HCT116 (cell line): ENCODE data around the gene ATP1A4.
A peak's percentile ranks its signal among the peaks of the same experiment; 100 is the strongest.

ENCODE experiments used
- ATF3 ChIP-seq: IDR thresholded peaks from 2 replicates; pipeline ENCODE4 v1.6.1; 2012
- CTCF ChIP-seq, 3 experiments: fragments of 200-600 bp in 1 of 3; sonication (generic) in 1 of 3; IDR thresholded peaks in 2 of 3; conservative IDR thresholded peaks in 1 of 3; 2 replicates each; pipeline ENCODE4 v1.5.1; 2012 to 2017; ENCODE audit warnings: low read depth in 2 of 3, low read length in 2 of 3, antibody characterized with exemption in 1 of 3, borderline replicate concordance in 1 of 3, control low read depth in 1 of 3, mild to moderate bottlenecking in 1 of 3, mixed read lengths in 1 of 3, mixed run types in 1 of 3, moderate library complexity in 1 of 3; ENCODE audit not compliant: insufficient read depth in 1 of 3
- POLR2A ChIP-seq: IDR thresholded peaks from 2 replicates; pipeline ENCODE4 v1.7.0; 2011; ENCODE audit warnings: borderline replicate concordance; ENCODE audit not compliant: insufficient read depth, insufficient read length; ENCODE audit errors: extremely low read depth
- RAD21 ChIP-seq: IDR thresholded peaks from 2 replicates; pipeline ENCODE4 v1.6.1; 2012; ENCODE audit warnings: low read depth, mild to moderate bottlenecking
- ZNF274 ChIP-seq: fragments of 200-500 bp; sonication (Bioruptor generic); IDR thresholded peaks from 2 replicates; pipeline ENCODE4 v1.6.1; 2014; ENCODE audit warnings: mild to moderate bottlenecking, low read depth, low read length, inconsistent platforms

GRCh38 chr1:160193091-160193819, 41.9 kb downstream of the ATP1A4 start:
- TF ChIP-seq ATF3: no peak
- no peak for TF ChIP-seq ZNF274
- no peak for TF ChIP-seq POLR2A
- TF ChIP-seq CTCF (IDR thresholded peaks at IDR 0.05 in 2 of 3, conservative IDR thresholded peaks at IDR 0.05 in 1 of 3; ENCODE audit: borderline replicate concordance in 1 of 3, insufficient read depth in 1 of 3, low read depth in 2 of 3, low read length in 2 of 3): peak; percentile 92 to 97 (median 96)
- TF ChIP-seq RAD21: peak; percentile 96
